Natural killer cell (primary cell): ENCODE measurements around the gene TMEM33. TPM values are rescaled to one million over a fixed set of nuclear protein-coding genes. Genes with fewer than 3 reads are reported as not detected.

Source experiments
- ATAC-seq, 3 donors: fragments of 150-1000 bp in 2 of 3; fragments of 200-7000 bp in 1 of 3; cut with Tn5 transposase; 1 replicate in 1 of 3; 2 replicates in 2 of 3; pipeline ENCODE4 v1.10.0; 2021; ENCODE audit warnings: mild to moderate bottlenecking in 2 of 3, moderate library complexity in 2 of 3
- DNase-seq, 2 donors: peaks; one replicate each; pipeline versions ENCODE4 v3.0.0 to v3.0.0-alpha.2; 2013 to 2021; ENCODE audit warnings: mixed read lengths in 1 of 2
- H3K27ac ChIP-seq: one replicate; pipeline ENCODE4 v1.5.1; 2013; ENCODE audit warnings: mild to moderate bottlenecking, low read length
- H3K27me3 ChIP-seq: one replicate; pipeline ENCODE4 v1.6.1; 2013; ENCODE audit warnings: low read length; ENCODE audit not compliant: control insufficient read depth, insufficient read depth
- H3K36me3 ChIP-seq: one replicate; pipeline ENCODE4 v1.6.1; 2013; ENCODE audit warnings: low read length; ENCODE audit not compliant: control insufficient read depth, insufficient read depth
- H3K4me1 ChIP-seq: one replicate; pipeline ENCODE4 v1.6.1; 2013; ENCODE audit warnings: low read length; ENCODE audit not compliant: control insufficient read depth, insufficient read depth
- H3K4me3 ChIP-seq: one replicate; pipeline ENCODE4 v1.5.1; 2013; ENCODE audit warnings: low read length
- H3K9me3 ChIP-seq: one replicate; pipeline ENCODE4 v1.6.1; 2013; ENCODE audit warnings: low read length; ENCODE audit not compliant: control insufficient read depth, insufficient read depth
- H3K27ac Mint-ChIP-seq, 2 donors: one replicate each; pipeline ENCODE4 v1.8.0; 2022; ENCODE audit warnings: mild to moderate bottlenecking in 2 of 2, mixed read lengths in 2 of 2, moderate library complexity in 1 of 2
- H3K27me3 Mint-ChIP-seq, 2 donors: one replicate each; pipeline ENCODE4 v1.8.0; 2022; ENCODE audit warnings: low read depth in 2 of 2, mixed read lengths in 2 of 2
- H3K36me3 Mint-ChIP-seq: one replicate; pipeline ENCODE4 v1.8.0; 2022; ENCODE audit warnings: mixed read lengths
- H3K4me1 Mint-ChIP-seq, 2 donors: one replicate each; pipeline ENCODE4 v1.8.0; 2022; ENCODE audit warnings: mixed read lengths in 2 of 2
- H3K4me3 Mint-ChIP-seq: one replicate; pipeline ENCODE4 v1.8.0; 2022; ENCODE audit warnings: mild to moderate bottlenecking, moderate library complexity, mixed read lengths
- H3K9me3 Mint-ChIP-seq, 2 donors: one replicate each; pipeline ENCODE4 v1.8.0; 2022; ENCODE audit warnings: mixed read lengths in 2 of 2
- CTCF ChIP-seq: fragments of 200-600 bp; IDR thresholded peaks from one replicate; pipeline ENCODE4 v1.8.0; 2022; ENCODE audit warnings: antibody characterized with exemption
- WGBS: methylation state at CpG from one replicate; pipeline ENCODE4 v1.1.7; 2013; ENCODE audit warnings: missing lambda C conversion rate; ENCODE audit not compliant: insufficient coverage; 5-methylcytosine and 5-hydroxymethylcytosine counted together
- intact Hi-C: fragments of 100-400 bp; cut with micrococcal nuclease; formaldehyde crosslinking; loops from one replicate; pipeline ENCODE4 v1.14.2; 2022
- total RNA-seq, 4 donors: library from RNA; stranded (reverse); fragments of 120-200 nt in 1 of 4; gene quantifications; one replicate each; pipeline versions ENCODE4 v1.2.3 to v1.2.4, GENCODE V29; 2013 to 2022

Gene TMEM33
- total RNA-seq, 3 donors from 2014 or later (not counting 1 experiment from before 2014, with no cell fraction given), result 30.3 to 37.4 (median 33.5) TPM

GRCh38 chr4:41998019-41998418 is 62.8 kb downstream of the TMEM33 start:
- Histone ChIP-seq H3K36me3 (no peaks in the 10 kb centered on the region), H3K9me3 (no peaks in the 10 kb centered on the region), H3K27me3 (no peaks in the 10 kb centered on the region), H3K4me3 (no peak overlapping the region), H3K4me1 (no peaks in the 10 kb centered on the region), H3K27ac (no peak overlapping the region)
- no peak for DNase-seq
- H3K27ac Mint-ChIP-seq, result no peak overlapping the region
- intact Hi-C loops, result no loop called here
- 99% methylated on average over 2 of the region's 3 CpGs for WGBS
- no peaks in the 10 kb centered on the region for H3K27me3 Mint-ChIP-seq
- no peaks in the 10 kb centered on the region for H3K9me3 Mint-ChIP-seq
- TF ChIP-seq CTCF, result no peak
- no peaks in the 10 kb centered on the region for H3K36me3 Mint-ChIP-seq
- H3K4me3 Mint-ChIP-seq, result no peak overlapping the region
- no peak for ATAC-seq
- H3K4me1 Mint-ChIP-seq, result peaks cover 17 to 23% of the 10 kb centered on the region in 2 donors

DNA sequence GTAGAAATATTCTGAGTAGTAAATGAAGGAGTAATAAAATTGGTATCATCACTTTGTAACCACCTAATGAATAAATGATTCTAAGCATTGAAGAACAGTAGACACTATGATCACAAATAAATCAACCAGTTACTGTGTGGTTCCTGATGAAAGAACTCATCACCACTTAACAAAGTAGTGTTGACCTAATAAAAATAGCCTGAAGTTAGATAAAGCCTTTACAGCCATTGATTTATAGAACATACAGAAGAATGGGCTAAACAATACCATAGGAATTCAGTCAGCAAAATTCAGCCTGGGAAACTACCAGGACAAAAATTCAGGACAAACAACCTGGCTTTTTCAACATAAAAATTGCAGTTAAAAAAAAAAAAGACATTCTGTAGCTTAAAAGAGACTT is 64.1 kb downstream of the TMEM33 start:
- H3K27me3 ChIP-seq, result no peaks in the 10 kb centered on the region
- Mint-ChIP-seq H3K9me3 (no peaks in the 10 kb centered on the region), H3K27me3 (no peaks in the 10 kb centered on the region), H3K27ac (no peak overlapping the region), H3K4me1 (peaks cover 29 to 36% of the 10 kb centered on the region in 2 donors), H3K36me3 (peaks cover 12% of the 10 kb centered on the region), H3K4me3 (no peak overlapping the region)
- no peak overlapping the region for H3K4me3 ChIP-seq
- peaks cover 2% of the 10 kb centered on the region for H3K36me3 ChIP-seq
- DNase-seq, result no peak
- no peaks in the 10 kb centered on the region for H3K4me1 ChIP-seq
- no peak overlapping the region for H3K27ac ChIP-seq
- ATAC-seq, result no peak
- intact Hi-C loops, result no loop called here
- no peak for TF ChIP-seq CTCF
- no peaks in the 10 kb centered on the region for H3K9me3 ChIP-seq

GRCh38 chr4:42008011-42008786 is 73.0 kb downstream of the TMEM33 start:
- H3K27ac Mint-ChIP-seq, result no peak overlapping the region

More at GRCh38 chr4:42008011-42008786, 73.0 kb downstream of the TMEM33 start:
- H3K27ac ChIP-seq, result no peak overlapping the region
- 100% methylated on average over 3 of the region's 3 CpGs for WGBS
- Mint-ChIP-seq H3K4me1 (peaks cover 48 to 51% of the 10 kb centered on the region in 2 donors), H3K36me3 (peaks cover 18% of the 10 kb centered on the region), H3K9me3 (no peaks in the 10 kb centered on the region), H3K27me3 (no peaks in the 10 kb centered on the region), H3K4me3 (no peak overlapping the region)
- no peak for DNase-seq
- H3K9me3 ChIP-seq, result no peaks in the 10 kb centered on the region
- ATAC-seq, result no peak
- no peaks in the 10 kb centered on the region for H3K27me3 ChIP-seq
- intact Hi-C loops, result no loop called here
- H3K4me3 ChIP-seq, result no peak overlapping the region
- no peak for TF ChIP-seq CTCF
- H3K36me3 ChIP-seq, result peaks cover 16% of the 10 kb centered on the region
- H3K4me1 ChIP-seq, result no peaks in the 10 kb centered on the region

Other genes starting within 250 kb of the TMEM33 start
- not detected for gene PHOX2B, start 186.7 kb upstream of the TMEM33 start, total RNA-seq
- under 1 TPM; 0.16 to 0.48 (median 0.32) TPM for gene DCAF4L1, start 46.3 kb downstream of the TMEM33 start, total RNA-seq
- 10 to 100 TPM; 22.2 to 23.1 (median 22.8) TPM for gene SLC30A9, start 55.1 kb downstream of the TMEM33 start, total RNA-seq
- gene BEND4, start 217.2 kb downstream of the TMEM33 start, total RNA-seq, result under 1 TPM; 0.23 to 0.45 (median 0.43) TPM